CD4-positive, alpha-beta T cell treated with Interferon alpha-2 for 1 hour (primary cell): ENCODE data around the gene SLC39A5.
A peak's percentile ranks its signal among the peaks of the same experiment; 100 is the strongest.
"Not testable (repeated sequence)": the region's sequence is repeated elsewhere in the genome, so short reads cannot be mapped to it uniquely, and the experiment has no call there.

Experiments
- DNase-seq, 2 donors: peaks; one replicate each; pipeline ENCODE4 v3.0.0-alpha.2; 2020 to 2022

The SLC39A5 gene

DNA sequence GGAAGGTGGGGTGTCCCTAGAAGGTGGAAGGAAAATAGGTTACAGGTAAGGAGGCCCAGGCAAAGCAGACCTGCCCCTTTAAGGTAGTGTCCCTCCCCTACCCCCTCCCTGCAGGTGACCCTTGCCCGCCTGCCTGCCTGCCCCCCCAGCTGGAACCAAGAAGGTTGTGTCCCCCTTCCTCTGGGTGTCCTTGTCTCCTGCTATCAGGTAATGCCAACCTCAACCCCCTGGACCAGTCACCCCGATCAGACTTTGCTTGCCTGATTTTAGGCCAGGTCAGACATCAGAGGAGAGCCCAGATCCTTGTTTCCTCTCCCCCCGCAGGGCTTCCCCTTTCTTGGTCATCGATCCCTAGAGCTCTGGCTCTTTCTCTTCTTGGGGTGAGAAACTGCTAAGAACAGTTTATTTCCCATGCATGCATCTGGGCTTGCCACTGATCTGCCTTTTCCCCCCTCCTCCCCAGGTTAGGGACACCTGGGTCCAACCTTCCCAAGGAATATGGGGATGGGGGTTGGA is at the start of gene SLC39A5:
Gene SLC39A5 (plus strand): TSS at position 136 of the 516 bp plus-strand sequence. CDS start 1,224 bp downstream, outside the sequence.
- no peak for DNase-seq

DNA sequence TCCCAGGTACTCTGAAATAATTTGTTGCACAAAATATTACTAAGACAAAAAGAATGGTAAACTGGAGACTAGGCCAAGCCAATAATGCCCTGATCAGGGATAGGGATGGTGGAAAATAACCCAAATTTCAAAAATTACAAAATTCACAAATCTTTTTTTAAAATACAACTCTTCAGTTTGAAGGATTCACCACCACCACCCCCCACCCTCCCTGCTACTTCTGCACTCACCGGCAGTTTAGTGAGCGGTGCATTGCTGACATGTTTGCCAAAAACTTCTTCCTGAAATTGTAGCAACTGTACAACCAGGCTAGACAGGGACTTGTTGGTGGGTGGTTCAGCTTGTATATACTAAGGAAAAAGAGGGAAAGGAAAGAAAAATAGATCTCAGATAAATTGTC is 42.9 kb upstream of the SLC39A5 start:
- DNase-seq = no peak

- DNase-seq = no peak
These were observed 41.6 kb upstream of the SLC39A5 start for GRCh38 chr12:56188131-56188777.

- DNase-seq = no peak
These were observed 41.1 kb upstream of the SLC39A5 start for GRCh38 chr12:56188778-56189098.

DNA sequence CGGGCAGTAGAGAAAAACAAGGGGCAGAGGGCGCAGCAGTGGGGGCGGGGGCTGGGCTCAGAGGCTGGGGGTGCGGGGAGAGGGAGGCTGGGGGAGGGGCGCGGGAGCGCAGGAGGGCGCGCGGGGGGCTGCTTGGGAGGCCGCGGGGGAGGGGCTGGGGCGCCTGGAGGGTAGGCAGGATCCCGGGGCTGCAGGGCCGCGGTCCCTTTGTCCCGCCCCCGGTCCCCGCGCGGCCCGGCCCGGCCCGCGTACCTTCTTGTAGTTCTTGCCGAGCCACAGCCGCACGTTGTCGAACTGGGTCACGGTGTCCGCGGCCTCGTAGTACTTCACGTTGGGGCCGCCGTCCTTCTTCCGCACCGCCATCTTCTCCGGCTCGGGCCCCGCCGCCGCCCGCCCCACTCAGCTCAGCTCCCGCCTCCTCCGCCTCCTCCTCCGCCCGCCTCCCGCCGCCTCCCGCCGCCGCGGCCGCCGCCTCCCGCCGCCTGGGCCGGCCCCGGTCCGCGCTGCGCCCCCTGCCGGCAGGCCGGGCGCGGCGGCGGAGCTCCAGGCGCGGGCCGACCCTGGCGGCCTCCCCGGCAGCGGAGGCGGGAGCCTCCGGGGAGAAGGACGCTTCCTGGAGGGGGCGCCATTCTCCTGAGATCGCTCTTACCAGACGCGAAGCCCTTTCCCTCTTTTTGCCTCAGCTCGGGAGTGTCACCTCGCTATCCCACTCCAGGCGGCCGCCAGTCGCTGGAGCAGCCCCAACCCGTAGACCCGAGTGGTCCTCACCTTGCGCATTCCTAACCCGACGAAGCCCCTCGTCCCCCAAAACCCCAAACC is 40.5 kb upstream of the SLC39A5 start, which contains the start of gene SMARCC2:
Gene SMARCC2 (minus strand): TSS at position 385 of the 819 bp plus-strand sequence. CDS start 22 bp downstream, at position 363.
- DNase-seq = peak; percentile 83 to 90

- peak; percentile 77 to 86 for DNase-seq
These were observed 39.7 kb upstream of the SLC39A5 start for GRCh38 chr12:56189918-56190694.

- no peak for DNase-seq
These were observed 39.1 kb upstream of the SLC39A5 start for GRCh38 chr12:56190695-56191155.

- no peak for DNase-seq
These were observed 37.3 kb upstream of the SLC39A5 start for GRCh38 chr12:56192582-56192981.

- DNase-seq = peak; percentile 75 to 87
These were observed 36.7 kb upstream of the SLC39A5 start for GRCh38 chr12:56193025-56193578.

DNA sequence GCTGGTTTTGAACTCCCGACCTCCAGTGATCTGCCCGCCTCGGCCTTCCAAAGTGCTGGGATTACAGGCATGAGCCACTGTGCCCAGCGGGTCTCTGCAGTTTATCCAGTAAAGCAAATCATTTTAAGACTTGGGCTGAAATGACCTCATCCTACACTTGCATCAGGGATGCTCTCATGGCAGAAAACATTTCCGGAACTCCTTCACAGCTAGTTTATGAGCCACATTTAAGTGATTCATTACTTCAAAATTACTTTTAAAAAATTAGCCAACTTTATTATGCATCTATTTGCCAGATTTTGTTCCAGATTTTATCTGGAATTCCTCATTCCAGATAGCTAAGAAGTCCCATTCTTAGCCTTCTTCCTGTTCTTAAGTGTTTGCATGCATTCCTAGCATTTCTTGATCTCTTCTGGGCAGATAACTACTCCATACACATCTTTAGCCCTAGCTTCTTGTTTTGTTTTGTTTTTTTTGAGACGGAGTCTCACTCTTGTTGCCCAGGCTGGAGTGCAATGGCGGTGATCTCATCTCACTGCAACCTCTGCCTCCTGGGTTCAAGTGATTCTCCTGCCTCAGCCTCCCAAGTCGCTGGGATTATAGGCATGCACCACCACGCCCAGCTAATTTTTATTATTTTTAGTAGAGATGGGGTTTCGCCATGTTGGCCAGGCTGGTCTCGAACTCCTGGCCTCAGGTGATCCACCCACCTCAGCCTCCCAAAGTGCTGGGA is 32.9 kb upstream of the SLC39A5 start:
- not testable (repeated sequence) for DNase-seq

- DNase-seq = no peak
These were observed 31.8 kb upstream of the SLC39A5 start for GRCh38 chr12:56197921-56198635.

- DNase-seq = no peak
These were observed 31.0 kb upstream of the SLC39A5 start for GRCh38 chr12:56198836-56199235.

DNA sequence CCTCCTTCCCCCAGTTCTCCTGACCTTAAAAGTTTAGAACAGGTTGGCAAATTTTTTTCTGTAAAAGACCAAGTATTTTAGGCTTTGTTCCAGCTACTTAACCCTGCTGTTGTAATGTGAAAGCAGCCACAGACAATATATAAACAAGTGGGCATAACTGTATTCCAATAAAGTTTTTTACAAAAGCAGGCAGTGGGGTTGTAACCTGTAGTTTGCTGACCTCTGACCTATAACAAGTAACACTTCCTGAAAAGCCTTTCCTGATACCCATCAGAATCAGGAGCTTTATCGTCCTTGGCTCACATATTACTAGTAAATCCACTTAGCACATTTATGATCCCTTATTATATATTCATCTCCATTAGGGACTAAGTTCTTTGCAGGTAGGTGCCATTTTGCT is 27.5 kb upstream of the SLC39A5 start:
- DNase-seq = no peak

DNA sequence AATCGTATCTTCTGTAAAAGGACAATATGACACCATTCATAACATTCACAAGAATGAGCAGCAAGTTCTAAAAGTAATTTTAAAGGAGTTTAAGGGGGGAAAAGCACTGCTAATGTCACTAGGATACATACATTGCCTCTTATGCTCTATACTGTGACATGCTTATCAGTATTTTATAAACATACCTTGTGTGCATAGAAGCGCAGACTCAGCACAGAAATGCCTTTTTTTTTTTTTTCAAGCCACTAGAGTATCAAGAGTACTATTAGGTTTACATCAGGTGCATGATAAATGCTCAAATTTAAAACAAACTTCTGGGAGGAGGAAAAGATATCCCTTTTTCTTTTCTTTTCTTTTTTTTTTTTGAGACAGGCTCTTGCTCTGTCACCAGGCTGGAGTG is 27.0 kb upstream of the SLC39A5 start:
- no peak for DNase-seq

GRCh38 chr12:56204275-56204674 is 25.6 kb upstream of the SLC39A5 start:
- no peak for DNase-seq

DNA sequence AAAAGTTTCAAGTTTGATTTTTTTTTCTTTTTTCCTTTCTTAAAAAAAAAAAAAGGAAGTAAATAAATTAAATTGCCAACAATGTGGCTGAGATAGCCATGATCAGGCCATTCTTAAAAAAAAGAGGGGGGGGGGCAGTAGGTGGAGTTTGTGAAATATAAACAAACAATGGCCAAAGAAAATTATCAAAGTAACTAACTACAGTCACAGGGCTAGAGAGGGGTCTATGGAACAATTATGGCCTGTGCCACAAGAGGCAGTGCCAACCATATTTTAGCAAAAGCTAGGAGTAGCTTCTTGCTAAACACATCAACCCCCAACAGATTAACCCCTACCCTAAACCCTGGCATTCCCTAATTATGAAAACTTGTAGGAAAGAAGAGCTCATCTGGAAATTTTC is 24.4 kb upstream of the SLC39A5 start:
- DNase-seq = peak in 1 of 2 donors; percentile 18

DNA sequence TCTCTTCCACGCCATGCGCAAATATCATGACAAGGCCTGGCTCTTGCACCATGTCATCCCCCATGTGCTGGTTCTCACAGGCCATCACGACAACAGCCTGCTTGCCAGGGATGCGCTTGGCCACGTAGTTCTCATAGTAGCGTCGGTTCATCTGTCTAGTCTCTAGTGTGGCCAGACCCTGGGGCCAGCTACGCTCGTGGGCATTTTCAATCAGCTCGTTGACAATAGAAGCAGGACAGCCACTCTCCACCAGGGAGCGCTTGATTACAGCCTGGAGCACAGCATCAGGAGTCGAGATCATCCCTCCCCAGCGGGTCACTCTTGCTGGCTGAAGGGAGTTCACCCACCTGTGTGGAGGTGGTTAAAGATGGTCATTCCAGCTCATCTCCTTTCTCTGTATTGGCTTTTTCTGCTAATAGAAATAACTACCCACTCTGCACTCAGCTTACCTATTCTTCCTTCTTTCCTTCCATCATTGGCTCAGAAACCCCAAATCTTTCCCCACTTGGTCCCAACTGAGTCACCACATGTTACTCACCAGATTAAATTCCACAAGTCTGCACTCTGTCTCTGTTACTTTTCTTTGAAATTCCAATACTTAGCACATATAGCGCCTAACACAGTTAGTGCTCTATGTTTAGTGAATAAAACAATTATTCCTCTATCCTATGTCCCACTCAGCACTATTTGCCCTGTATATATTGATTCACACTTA is 23.2 kb upstream of the SLC39A5 start:
- DNase-seq = peak; percentile 47 to 52

GRCh38 chr12:56208006-56208405 is 21.8 kb upstream of the SLC39A5 start:
- peak in 1 of 2 donors; percentile 43 for DNase-seq

- no peak for DNase-seq
These were observed 17.5 kb upstream of the SLC39A5 start for GRCh38 chr12:56212361-56212760.

DNA sequence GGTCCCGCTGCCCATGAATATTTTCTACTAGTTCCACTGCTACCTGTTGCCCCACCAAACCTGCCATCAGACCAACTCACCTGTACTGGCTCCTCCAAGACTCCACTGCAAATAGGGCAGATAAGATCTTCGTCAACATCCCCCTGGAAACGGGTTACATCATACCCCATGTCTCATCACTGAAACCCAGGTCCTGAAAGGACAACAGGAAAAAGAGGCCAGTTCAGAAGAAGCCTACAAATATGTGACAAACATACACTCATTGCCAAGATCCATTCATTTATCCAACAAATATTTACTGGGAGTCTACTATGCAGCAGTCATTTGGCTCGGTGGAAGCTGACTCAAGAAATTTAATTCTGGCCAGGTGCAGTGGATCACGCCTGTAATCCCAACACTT is 16.0 kb upstream of the SLC39A5 start:
- no peak for DNase-seq

DNA sequence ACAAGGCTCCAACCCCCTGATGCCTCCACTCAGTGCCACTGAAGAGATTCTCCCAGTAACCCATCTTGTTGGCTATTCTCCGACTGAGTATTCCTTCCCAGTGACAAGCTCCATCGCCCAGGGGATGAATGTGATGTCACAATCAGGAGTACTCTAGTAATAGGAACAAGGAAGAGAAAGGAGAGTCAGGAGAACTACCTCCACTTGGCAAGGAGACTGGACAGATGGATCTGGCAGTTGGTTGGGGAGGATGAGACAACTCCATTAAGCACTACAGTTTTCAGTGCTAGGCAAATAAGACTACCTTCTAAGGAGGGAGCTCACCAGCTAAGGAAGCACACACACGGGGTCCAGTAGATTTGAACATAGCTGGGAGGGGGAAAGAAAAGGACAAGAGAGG is 13.4 kb upstream of the SLC39A5 start:
- DNase-seq = no peak
